Vagina (tissue), 2 donors: Measurements from ENCODE around the gene TKTL1.
"Not testable (repeated sequence)": the region's sequence is repeated elsewhere in the genome, so short reads cannot be mapped to it uniquely, and the experiment has no call there.

Source experiments
- POLR2A ChIP-seq, 2 donors: fragments of 450-650 bp; IDR thresholded peaks; one replicate each; pipeline ENCODE4 v1.6.1; 2017; ENCODE audit warnings: antibody characterized with exemption in 2 of 2, mild to moderate bottlenecking in 2 of 2, moderate library complexity in 2 of 2
- TF ChIP-seq, protein P1 (sequence below), 3 experiments: fragments of 450-650 bp in 2 of 3; fragments of 200-600 bp in 1 of 3; sonication (generic) in 1 of 3; IDR thresholded peaks; one replicate each; pipeline ENCODE4 v1.5.1; 2017 to 2019; ENCODE audit warnings: antibody characterized with exemption in 3 of 3, mild to moderate bottlenecking in 2 of 3, moderate library complexity in 2 of 3

- not testable (repeated sequence) for TF ChIP-seq POLR2A (IDR thresholded peaks at IDR 0.05)
- TF ChIP-seq, protein P1, sequence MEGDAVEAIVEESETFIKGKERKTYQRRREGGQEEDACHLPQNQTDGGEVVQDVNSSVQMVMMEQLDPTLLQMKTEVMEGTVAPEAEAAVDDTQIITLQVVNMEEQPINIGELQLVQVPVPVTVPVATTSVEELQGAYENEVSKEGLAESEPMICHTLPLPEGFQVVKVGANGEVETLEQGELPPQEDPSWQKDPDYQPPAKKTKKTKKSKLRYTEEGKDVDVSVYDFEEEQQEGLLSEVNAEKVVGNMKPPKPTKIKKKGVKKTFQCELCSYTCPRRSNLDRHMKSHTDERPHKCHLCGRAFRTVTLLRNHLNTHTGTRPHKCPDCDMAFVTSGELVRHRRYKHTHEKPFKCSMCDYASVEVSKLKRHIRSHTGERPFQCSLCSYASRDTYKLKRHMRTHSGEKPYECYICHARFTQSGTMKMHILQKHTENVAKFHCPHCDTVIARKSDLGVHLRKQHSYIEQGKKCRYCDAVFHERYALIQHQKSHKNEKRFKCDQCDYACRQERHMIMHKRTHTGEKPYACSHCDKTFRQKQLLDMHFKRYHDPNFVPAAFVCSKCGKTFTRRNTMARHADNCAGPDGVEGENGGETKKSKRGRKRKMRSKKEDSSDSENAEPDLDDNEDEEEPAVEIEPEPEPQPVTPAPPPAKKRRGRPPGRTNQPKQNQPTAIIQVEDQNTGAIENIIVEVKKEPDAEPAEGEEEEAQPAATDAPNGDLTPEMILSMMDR (IDR thresholded peaks at IDR 0.05): not testable (repeated sequence)
Measured at GRCh38 chrX:154343620-154344019, 48.0 kb downstream of the TKTL1 start.
